HCT116 (cell line): ENCODE data around the gene LYRM7. TPM values are rescaled to one million over a fixed set of nuclear protein-coding genes. Genes with fewer than 3 reads are reported as not detected.

Experiments used
- ATAC-seq: fragments of 200-7000 bp; cut with Tn5 transposase; 2 replicates; pipeline ENCODE4 v1.9.1; 2020; ENCODE audit warnings: mild to moderate bottlenecking, moderate library complexity
- BruUV-seq: library from RNA; stranded (reverse); fragments of 400-500 nt; replicated peaks from 2 replicates; lab custom pipeline; 2021; lab: Mats Ljungman, UMichigan
- CTCF ChIA-PET: fragments of 300-600 bp; sonication (Branson Sonifier 250); formaldehyde crosslinking; loops from one replicate; lab custom pipeline; 2021; ENCODE audit warnings: antibody characterized with exemption; lab: Charles Lee
- POLR2A ChIA-PET: fragments of 300-600, 350-600 bp; sonication (Branson Sonifier 250); formaldehyde crosslinking; loops from one replicate; lab custom pipeline; 2021; ENCODE audit warnings: antibody characterized with exemption; lab: Charles Lee
- RAD21 ChIA-PET, 2 experiments: fragments of 300-600 bp; sonication (Branson Sonifier 250); formaldehyde crosslinking; loops; one replicate each; lab custom pipeline; 2023; ENCODE audit warnings: low total read pairs in 2 of 2; ENCODE audit not compliant: uncharacterized antibody in 2 of 2, unreplicated experiment in 2 of 2, low non-redundant PET in 1 of 2; lab: Charles Lee
- DNase-seq: peaks from one replicate; pipeline ENCODE4 v3.0.0-alpha.2; 2010; ENCODE audit warnings: low read depth, low spot score
- H2AFZ ChIP-seq: fragments of 200-600 bp; shearing (Covaris generic), sonication (generic); 2 replicates; pipeline ENCODE4 v1.6.1; 2017; ENCODE audit warnings: low read depth, mixed run types, mixed read lengths, antibody characterized with exemption, low read length; ENCODE audit not compliant: poor library complexity, severe bottlenecking
- H3K27ac ChIP-seq: 2 replicates; pipeline ENCODE4 v1.5.1; 2012; ENCODE audit warnings: low read depth, low read length
- H3K27me3 ChIP-seq: fragments of 200-600 bp; sonication (generic); 2 replicates; pipeline ENCODE4 v1.6.1; 2016; ENCODE audit warnings: mixed run types, low read length, mixed read lengths; ENCODE audit not compliant: insufficient read depth
- H3K36me3 ChIP-seq, 2 experiments: fragments of 200-500 bp in 1 of 2; fragments of 200-600 bp in 1 of 2; sonication (Bioruptor generic) in 1 of 2; sonication (generic) in 1 of 2; 2 replicates each; pipeline versions ENCODE4 v1.5.1 to v1.6.1; 2014 to 2016; ENCODE audit warnings: low read length in 2 of 2, inconsistent platforms in 1 of 2, mixed read lengths in 1 of 2, mixed run types in 1 of 2; ENCODE audit not compliant: insufficient read depth in 2 of 2, control insufficient read depth in 1 of 2
- H3K4me1 ChIP-seq, 2 experiments: fragments of 200-600 bp in 1 of 2; sonication (generic) in 1 of 2; 2 replicates each; pipeline versions ENCODE4 v1.5.1 to v1.6.1; 2012 to 2017; ENCODE audit warnings: low read length in 2 of 2, inconsistent platforms in 1 of 2, mild to moderate bottlenecking in 1 of 2, mixed read lengths in 1 of 2, mixed run types in 1 of 2, moderate library complexity in 1 of 2; ENCODE audit not compliant: insufficient read depth in 2 of 2, control insufficient read depth in 1 of 2
- H3K4me2 ChIP-seq: fragments of 200-600 bp; sonication (generic); 2 replicates; pipeline ENCODE4 v1.6.1; 2017; ENCODE audit warnings: mixed run types, low read length, mixed read lengths
- H3K4me3 ChIP-seq, 2 experiments: fragments of 200-600 bp in 1 of 2; sonication (generic) in 1 of 2; replicated peaks in 1 of 2; 2 replicates each; pipeline ENCODE4 v1.5.1; 2011 to 2016; ENCODE audit warnings: low read length in 2 of 2, control low read depth in 1 of 2, low read depth in 1 of 2, mild to moderate bottlenecking in 1 of 2, mixed read lengths in 1 of 2, mixed run types in 1 of 2
- H3K79me2 ChIP-seq: fragments of 200-600 bp; sonication (generic); 2 replicates; pipeline ENCODE4 v1.6.1; 2017; ENCODE audit warnings: mild to moderate bottlenecking, mixed run types, low read length, moderate library complexity, mixed read lengths; ENCODE audit not compliant: insufficient read depth
- H3K9ac ChIP-seq: fragments of 200-600 bp; sonication (generic); 2 replicates; pipeline ENCODE4 v1.6.1; 2016; ENCODE audit warnings: low read length, mixed read lengths
- H3K9me2 ChIP-seq: fragments of 200-600 bp; sonication (generic), shearing (Covaris generic); 2 replicates; pipeline ENCODE4 v1.6.1; 2017; ENCODE audit warnings: mixed run types, mild to moderate bottlenecking, moderate library complexity; ENCODE audit not compliant: insufficient read depth
- H3K9me3 ChIP-seq, 2 experiments: fragments of 200-500 bp in 1 of 2; fragments of 200-600 bp in 1 of 2; sonication (Bioruptor generic) in 1 of 2; sonication (generic) in 1 of 2; 2 replicates each; pipeline ENCODE4 v1.6.1; 2014 to 2017; ENCODE audit warnings: low read length in 2 of 2, mixed read lengths in 2 of 2, inconsistent platforms in 1 of 2, low read depth in 1 of 2, mild to moderate bottlenecking in 1 of 2, mixed run types in 1 of 2, moderate library complexity in 1 of 2; ENCODE audit not compliant: control insufficient read depth in 1 of 2, insufficient read depth in 1 of 2
- H4K20me1 ChIP-seq: fragments of 200-600 bp; sonication (generic), shearing (Covaris generic); 2 replicates; pipeline ENCODE4 v1.6.1; 2017; ENCODE audit warnings: mixed run types, mild to moderate bottlenecking, moderate library complexity; ENCODE audit not compliant: insufficient read depth
- ATF3 ChIP-seq: IDR thresholded peaks from 2 replicates; pipeline ENCODE4 v1.6.1; 2012
- CEBPB ChIP-seq: IDR thresholded peaks from 2 replicates; pipeline ENCODE4 v1.6.1; 2012; ENCODE audit warnings: low read depth
- EZH2phosphoT487 ChIP-seq: fragments of 200-600 bp; IDR thresholded peaks from 2 replicates; pipeline ENCODE4 v1.6.1; 2018; ENCODE audit warnings: antibody characterized with exemption, borderline replicate concordance
- JUND ChIP-seq: IDR thresholded peaks from 2 replicates; pipeline ENCODE4 v1.6.1; 2012
- POLR2A ChIP-seq: IDR thresholded peaks from 2 replicates; pipeline ENCODE4 v1.7.0; 2011; ENCODE audit warnings: borderline replicate concordance; ENCODE audit not compliant: insufficient read depth, insufficient read length; ENCODE audit errors: extremely low read depth
- POLR2AphosphoS5 ChIP-seq: IDR thresholded peaks from 2 replicates; pipeline ENCODE4 v1.6.1; 2011; ENCODE audit warnings: mild to moderate bottlenecking, low read depth, low read length, moderate library complexity
- SIN3A ChIP-seq: IDR thresholded peaks from 2 replicates; pipeline ENCODE4 v1.6.1; 2012; ENCODE audit warnings: low read depth
- SRF ChIP-seq: IDR thresholded peaks from 2 replicates; pipeline ENCODE4 v1.6.1; 2012; ENCODE audit warnings: low read depth
- TCF7L2 ChIP-seq: IDR thresholded peaks from 2 replicates; pipeline ENCODE4 v1.7.0; 2011; ENCODE audit warnings: borderline replicate concordance, inconsistent platforms; ENCODE audit not compliant: insufficient read depth, insufficient read length; ENCODE audit errors: extremely low read depth
- YY1 ChIP-seq: IDR thresholded peaks from 2 replicates; pipeline ENCODE4 v1.6.1; 2011; ENCODE audit warnings: low read length, low read depth, moderate library complexity, mild to moderate bottlenecking; ENCODE audit not compliant: insufficient replicate concordance; ENCODE audit errors: extremely low read depth
- ZFX ChIP-seq: fragments of 450-650 bp; IDR thresholded peaks from 2 replicates; pipeline ENCODE4 v1.6.1; 2017
- ZNF274 ChIP-seq: fragments of 200-500 bp; sonication (Bioruptor generic); IDR thresholded peaks from 2 replicates; pipeline ENCODE4 v1.6.1; 2014; ENCODE audit warnings: mild to moderate bottlenecking, low read depth, low read length, inconsistent platforms
- intact Hi-C: fragments of 100-400 bp; cut with micrococcal nuclease; formaldehyde crosslinking; loops from 2 replicates; pipeline ENCODE4 v1.10.0; 2022
- total RNA-seq: library from RNA; stranded (reverse); gene quantifications from one replicate; pipeline ENCODE4 v1.2.1, GENCODE V29; 2021; ENCODE audit not compliant: unreplicated experiment
- TF ChIP-seq, protein P1 (sequence below), 3 experiments: fragments of 200-600 bp in 1 of 3; sonication (generic) in 1 of 3; IDR thresholded peaks in 2 of 3; conservative IDR thresholded peaks in 1 of 3; 2 replicates each; pipeline ENCODE4 v1.5.1; 2012 to 2017; ENCODE audit warnings: low read depth in 2 of 3, low read length in 2 of 3, antibody characterized with exemption in 1 of 3, borderline replicate concordance in 1 of 3, control low read depth in 1 of 3, mild to moderate bottlenecking in 1 of 3, mixed read lengths in 1 of 3, mixed run types in 1 of 3, moderate library complexity in 1 of 3; ENCODE audit not compliant: insufficient read depth in 1 of 3
- TF ChIP-seq, protein P2 (sequence below): IDR thresholded peaks from 2 replicates; pipeline ENCODE4 v1.6.1; 2012; ENCODE audit warnings: low read depth

LYRM7 gene
- total RNA-seq, 1 experiment from 2014 or later = 14.4 TPM

DNA sequence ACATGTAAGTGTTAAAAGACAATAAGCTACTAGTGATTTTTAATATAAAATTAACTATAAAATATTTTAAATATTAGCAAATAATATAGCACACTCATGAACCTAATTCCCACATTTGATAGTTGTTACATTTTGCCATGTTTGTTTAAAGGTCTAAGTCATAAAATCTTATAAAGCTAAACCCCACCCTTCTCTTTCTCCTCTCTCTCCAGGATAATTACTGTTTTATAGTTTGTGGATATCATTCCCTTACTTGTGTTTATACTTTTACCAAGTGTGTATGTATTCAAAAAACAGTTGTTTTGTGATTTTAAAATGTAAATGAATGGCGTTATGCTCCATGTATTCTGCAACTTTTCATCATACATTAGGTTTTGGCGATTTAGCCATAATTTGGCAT lies 34.2 kb downstream of the LYRM7 start:
- H3K4me1 ChIP-seq = no peaks in the 10 kb centered on the region
- no peaks in the 10 kb centered on the region for H3K36me3 ChIP-seq
- RAD21 ChIA-PET = no interaction called here
- no peak overlapping the region for H3K27ac ChIP-seq
- H3K4me2 ChIP-seq = no peak overlapping the region
- no peaks in the 10 kb centered on the region for H3K79me2 ChIP-seq
- TF ChIP-seq EZH2phosphoT487 (no peak), ATF3 (no peak), POLR2AphosphoS5 (no peak), ZFX (no peak), YY1 (no peak)
- TF ChIP-seq, protein P1, sequence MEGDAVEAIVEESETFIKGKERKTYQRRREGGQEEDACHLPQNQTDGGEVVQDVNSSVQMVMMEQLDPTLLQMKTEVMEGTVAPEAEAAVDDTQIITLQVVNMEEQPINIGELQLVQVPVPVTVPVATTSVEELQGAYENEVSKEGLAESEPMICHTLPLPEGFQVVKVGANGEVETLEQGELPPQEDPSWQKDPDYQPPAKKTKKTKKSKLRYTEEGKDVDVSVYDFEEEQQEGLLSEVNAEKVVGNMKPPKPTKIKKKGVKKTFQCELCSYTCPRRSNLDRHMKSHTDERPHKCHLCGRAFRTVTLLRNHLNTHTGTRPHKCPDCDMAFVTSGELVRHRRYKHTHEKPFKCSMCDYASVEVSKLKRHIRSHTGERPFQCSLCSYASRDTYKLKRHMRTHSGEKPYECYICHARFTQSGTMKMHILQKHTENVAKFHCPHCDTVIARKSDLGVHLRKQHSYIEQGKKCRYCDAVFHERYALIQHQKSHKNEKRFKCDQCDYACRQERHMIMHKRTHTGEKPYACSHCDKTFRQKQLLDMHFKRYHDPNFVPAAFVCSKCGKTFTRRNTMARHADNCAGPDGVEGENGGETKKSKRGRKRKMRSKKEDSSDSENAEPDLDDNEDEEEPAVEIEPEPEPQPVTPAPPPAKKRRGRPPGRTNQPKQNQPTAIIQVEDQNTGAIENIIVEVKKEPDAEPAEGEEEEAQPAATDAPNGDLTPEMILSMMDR (IDR thresholded peaks at IDR 0.05 in 2 of 3, conservative IDR thresholded peaks at IDR 0.05 in 1 of 3; ENCODE audit: borderline replicate concordance in 1 of 3, insufficient read depth in 1 of 3, low read depth in 2 of 3, low read length in 2 of 3) = no peak
- no peak for DNase-seq
- no peak overlapping the region for H2AFZ ChIP-seq
- POLR2A ChIA-PET = no interaction called here
- intact Hi-C loops = no loop called here
- CTCF ChIA-PET = no interaction called here
- no peaks in the 10 kb centered on the region for H3K9me3 ChIP-seq
- H4K20me1 ChIP-seq = no peaks in the 10 kb centered on the region
- no peaks in the 10 kb centered on the region for H3K9me2 ChIP-seq
- no peak overlapping the region for H3K4me3 ChIP-seq
- no TSS peak for BruUV-seq
- H3K27me3 ChIP-seq = no peaks in the 10 kb centered on the region
- no peak overlapping the region for H3K9ac ChIP-seq
- no peak for ATAC-seq

DNA sequence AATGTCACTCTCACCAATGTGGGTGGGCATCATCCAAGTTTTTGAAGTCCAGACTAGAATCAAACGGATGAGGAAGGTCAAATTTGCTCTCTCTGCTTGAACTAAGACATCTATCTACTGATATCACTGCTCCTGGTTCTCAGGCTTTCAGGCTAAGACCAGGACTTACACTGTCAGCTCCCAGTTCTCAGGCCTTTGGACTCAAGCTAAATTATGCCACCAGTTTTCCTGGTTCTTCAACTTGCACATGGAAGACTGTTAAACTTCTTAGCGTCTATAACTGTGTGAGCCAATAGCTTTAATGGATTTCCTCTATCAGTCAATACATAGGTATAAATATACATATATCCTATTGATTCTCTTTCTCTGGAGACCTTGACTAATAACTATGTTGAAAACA lies 35.3 kb downstream of the LYRM7 start:
- CTCF ChIA-PET = no interaction called here
- TF ChIP-seq, protein P2, sequence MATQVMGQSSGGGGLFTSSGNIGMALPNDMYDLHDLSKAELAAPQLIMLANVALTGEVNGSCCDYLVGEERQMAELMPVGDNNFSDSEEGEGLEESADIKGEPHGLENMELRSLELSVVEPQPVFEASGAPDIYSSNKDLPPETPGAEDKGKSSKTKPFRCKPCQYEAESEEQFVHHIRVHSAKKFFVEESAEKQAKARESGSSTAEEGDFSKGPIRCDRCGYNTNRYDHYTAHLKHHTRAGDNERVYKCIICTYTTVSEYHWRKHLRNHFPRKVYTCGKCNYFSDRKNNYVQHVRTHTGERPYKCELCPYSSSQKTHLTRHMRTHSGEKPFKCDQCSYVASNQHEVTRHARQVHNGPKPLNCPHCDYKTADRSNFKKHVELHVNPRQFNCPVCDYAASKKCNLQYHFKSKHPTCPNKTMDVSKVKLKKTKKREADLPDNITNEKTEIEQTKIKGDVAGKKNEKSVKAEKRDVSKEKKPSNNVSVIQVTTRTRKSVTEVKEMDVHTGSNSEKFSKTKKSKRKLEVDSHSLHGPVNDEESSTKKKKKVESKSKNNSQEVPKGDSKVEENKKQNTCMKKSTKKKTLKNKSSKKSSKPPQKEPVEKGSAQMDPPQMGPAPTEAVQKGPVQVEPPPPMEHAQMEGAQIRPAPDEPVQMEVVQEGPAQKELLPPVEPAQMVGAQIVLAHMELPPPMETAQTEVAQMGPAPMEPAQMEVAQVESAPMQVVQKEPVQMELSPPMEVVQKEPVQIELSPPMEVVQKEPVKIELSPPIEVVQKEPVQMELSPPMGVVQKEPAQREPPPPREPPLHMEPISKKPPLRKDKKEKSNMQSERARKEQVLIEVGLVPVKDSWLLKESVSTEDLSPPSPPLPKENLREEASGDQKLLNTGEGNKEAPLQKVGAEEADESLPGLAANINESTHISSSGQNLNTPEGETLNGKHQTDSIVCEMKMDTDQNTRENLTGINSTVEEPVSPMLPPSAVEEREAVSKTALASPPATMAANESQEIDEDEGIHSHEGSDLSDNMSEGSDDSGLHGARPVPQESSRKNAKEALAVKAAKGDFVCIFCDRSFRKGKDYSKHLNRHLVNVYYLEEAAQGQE = no peak
- TF ChIP-seq SIN3A (no peak), POLR2A (no peak), ZNF274 (no peak), JUND (no peak), CEBPB (no peak), TCF7L2 (no peak), SRF (no peak)

More for the DNA sequence above, 35.3 kb downstream of the LYRM7 start:
- Histone ChIP-seq H3K9ac (no peak overlapping the region), H3K4me3 (no peak overlapping the region), H3K4me2 (no peak overlapping the region), H4K20me1 (no peaks in the 10 kb centered on the region), H3K9me2 (no peaks in the 10 kb centered on the region), H3K27ac (no peak overlapping the region), H3K4me1 (no peaks in the 10 kb centered on the region), H3K9me3 (no peaks in the 10 kb centered on the region), H2AFZ (no peak overlapping the region), H3K36me3 (no peaks in the 10 kb centered on the region), H3K27me3 (no peaks in the 10 kb centered on the region), H3K79me2 (no peaks in the 10 kb centered on the region)
- intact Hi-C loops = no loop called here
- ATAC-seq (no peak), DNase-seq (no peak)
- BruUV-seq = no TSS peak
- ChIA-PET RAD21 (no interaction called here), POLR2A (no interaction called here)
